ENCODE results near the gene CORO7.
"Not testable (repeated sequence)": the region's sequence is repeated elsewhere in the genome, so short reads cannot be mapped to it uniquely, and the experiment has no call there.

CORO7 gene

DNA sequence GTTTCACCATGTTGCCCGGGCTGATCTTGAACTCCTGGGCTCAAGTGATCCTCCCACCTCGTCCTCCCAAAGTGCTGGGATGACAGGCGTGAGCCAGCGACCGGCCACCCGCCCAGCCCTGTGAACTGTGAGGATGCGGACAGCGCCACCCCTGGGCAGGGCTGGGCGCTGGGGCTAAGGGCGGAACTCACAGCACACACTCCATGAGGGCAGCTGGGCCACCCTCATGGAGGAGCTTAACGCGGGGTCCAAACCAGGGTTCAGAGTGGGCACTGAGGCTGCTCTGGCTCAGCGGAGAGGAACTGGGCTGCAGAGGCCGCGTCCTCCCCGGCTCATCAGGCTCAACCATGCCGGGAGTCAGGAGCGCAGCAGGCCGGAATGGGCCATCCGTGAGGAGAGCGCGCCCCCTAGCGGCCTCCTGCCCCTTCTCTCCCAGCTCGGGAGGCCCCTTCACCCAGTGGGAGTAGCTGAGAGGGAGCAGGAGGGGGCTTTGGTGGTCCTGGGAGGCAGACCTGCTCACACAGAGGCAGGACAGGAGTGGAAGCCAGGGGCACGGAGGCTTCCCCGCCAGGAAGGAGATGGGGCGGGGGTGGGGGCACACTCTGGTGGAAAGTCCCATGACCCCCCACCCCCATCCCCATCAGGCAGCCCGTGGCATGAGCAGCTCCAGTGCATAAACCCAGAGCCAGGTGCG lies 13.8 kb downstream of the CORO7 start:
- peak; percentile 72 for DNase-seq (ENCODE audit: low read depth)
- TF ChIP-seq, protein P1, sequence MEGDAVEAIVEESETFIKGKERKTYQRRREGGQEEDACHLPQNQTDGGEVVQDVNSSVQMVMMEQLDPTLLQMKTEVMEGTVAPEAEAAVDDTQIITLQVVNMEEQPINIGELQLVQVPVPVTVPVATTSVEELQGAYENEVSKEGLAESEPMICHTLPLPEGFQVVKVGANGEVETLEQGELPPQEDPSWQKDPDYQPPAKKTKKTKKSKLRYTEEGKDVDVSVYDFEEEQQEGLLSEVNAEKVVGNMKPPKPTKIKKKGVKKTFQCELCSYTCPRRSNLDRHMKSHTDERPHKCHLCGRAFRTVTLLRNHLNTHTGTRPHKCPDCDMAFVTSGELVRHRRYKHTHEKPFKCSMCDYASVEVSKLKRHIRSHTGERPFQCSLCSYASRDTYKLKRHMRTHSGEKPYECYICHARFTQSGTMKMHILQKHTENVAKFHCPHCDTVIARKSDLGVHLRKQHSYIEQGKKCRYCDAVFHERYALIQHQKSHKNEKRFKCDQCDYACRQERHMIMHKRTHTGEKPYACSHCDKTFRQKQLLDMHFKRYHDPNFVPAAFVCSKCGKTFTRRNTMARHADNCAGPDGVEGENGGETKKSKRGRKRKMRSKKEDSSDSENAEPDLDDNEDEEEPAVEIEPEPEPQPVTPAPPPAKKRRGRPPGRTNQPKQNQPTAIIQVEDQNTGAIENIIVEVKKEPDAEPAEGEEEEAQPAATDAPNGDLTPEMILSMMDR (IDR thresholded peaks at IDR 0.05; ENCODE audit: low read depth, low read length), result peak; percentile 74
- TF ChIP-seq, protein P2, sequence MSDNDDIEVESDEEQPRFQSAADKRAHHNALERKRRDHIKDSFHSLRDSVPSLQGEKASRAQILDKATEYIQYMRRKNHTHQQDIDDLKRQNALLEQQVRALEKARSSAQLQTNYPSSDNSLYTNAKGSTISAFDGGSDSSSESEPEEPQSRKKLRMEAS (IDR thresholded peaks at IDR 0.05; ENCODE audit: low read depth, low read length), result no peak
- no peak for TF ChIP-seq MYC (IDR thresholded peaks at IDR 0.05; ENCODE audit: low read depth, low read length)
- TF ChIP-seq POLR2A (IDR thresholded peaks at IDR 0.05; ENCODE audit: extremely low read depth, insufficient read length), result no peak
- H3K4me3 ChIP-seq (ENCODE audit: low read depth, low read length), result no peak overlapping the region

DNA sequence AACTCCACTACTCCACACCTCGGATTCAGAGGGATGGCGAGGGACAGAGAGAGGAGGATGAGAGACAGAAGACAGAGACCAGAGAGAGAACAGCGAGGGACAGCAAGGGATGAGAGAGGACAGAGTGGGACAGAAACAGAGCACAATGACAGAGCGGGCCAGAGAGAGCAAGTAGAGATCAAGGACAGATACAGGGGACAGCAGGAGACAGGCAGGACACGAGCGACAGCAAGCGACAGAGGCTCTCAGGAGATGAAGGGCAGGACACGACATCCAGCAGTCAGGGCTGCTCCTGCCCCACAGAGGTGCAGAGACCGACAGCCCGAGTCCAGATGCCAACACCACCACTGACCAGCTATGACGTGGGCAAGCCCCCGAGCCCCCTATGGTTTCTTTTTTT lies 14.9 kb downstream of the CORO7 start:
- TF ChIP-seq MYC (IDR thresholded peaks at IDR 0.05; ENCODE audit: low read depth, low read length) (no peak), POLR2A (IDR thresholded peaks at IDR 0.05; ENCODE audit: extremely low read depth, insufficient read length) (no peak)
- TF ChIP-seq, protein P1 (IDR thresholded peaks at IDR 0.05; ENCODE audit: low read depth, low read length), result no peak
- TF ChIP-seq, protein P2 (IDR thresholded peaks at IDR 0.05; ENCODE audit: low read depth, low read length), result no peak
- H3K4me3 ChIP-seq (ENCODE audit: low read depth, low read length), result no peak overlapping the region
- DNase-seq (ENCODE audit: low read depth), result no peak

DNA sequence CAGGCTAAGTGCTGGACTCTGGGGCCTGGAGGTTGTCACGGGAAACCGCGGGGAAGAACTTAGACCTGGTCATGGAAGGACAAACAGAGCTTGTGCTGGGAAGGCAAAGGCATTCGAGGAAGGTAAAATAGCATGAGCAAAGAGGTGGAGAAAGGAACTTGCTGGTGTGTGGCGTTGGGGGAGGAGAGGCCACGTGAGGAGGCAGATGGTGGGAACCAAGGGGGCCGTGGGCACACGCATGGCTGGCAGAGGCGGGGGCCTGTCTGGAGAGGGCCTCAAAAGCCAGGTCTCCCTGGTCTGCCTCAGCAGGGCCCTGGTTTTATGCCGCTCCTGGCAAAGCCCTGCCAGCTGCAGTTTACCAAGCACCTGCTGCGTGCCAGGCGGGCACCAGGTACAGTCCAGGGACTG lies 15.3 kb downstream of the CORO7 start:
- TF ChIP-seq POLR2A (IDR thresholded peaks at IDR 0.05; ENCODE audit: extremely low read depth, insufficient read length) (no peak), MYC (IDR thresholded peaks at IDR 0.05; ENCODE audit: low read depth, low read length) (no peak)
- TF ChIP-seq, protein P2 (IDR thresholded peaks at IDR 0.05; ENCODE audit: low read depth, low read length), result no peak
- TF ChIP-seq, protein P1 (IDR thresholded peaks at IDR 0.05; ENCODE audit: low read depth, low read length), result no peak
- no peak for DNase-seq (ENCODE audit: low read depth)
- H3K4me3 ChIP-seq (ENCODE audit: low read depth, low read length), result no peak overlapping the region

DNA sequence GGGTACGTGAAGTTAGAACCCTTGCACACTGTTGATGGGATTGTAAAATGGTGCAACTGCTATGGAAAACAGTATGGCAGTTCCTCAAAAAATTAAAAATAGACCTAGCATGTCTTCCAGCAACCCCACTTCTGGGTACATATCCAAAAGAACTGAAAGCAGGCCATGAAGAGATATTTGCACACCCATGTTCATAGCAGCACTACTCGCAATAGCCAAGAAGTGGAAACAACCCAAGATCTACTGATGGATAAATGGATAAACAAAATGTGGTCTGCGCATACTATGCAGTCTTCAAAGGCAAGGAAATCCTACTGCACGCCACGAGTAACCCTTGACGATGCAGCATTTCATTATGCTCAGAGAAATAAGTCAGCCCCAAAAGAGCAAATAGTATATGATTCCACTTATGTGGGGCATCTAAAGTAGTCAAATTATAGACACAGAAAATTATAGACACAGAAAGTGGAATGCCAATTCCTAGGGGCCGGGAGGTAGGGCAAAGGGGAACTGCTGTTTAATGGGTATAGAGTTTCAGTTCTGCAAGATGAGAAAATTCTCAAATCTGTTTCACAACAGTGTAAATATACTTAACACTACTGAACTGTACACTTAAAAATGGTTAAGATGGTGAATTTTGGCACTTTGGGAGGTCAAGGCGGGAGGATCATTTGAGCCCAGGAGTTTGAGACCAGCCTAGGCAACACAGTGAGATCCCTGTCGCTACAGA lies 17.2 kb downstream of the CORO7 start:
- no peak for DNase-seq (ENCODE audit: low read depth)
- TF ChIP-seq, protein P1 (IDR thresholded peaks at IDR 0.05; ENCODE audit: low read depth, low read length), result no peak
- TF ChIP-seq MYC (IDR thresholded peaks at IDR 0.05; ENCODE audit: low read depth, low read length), result no peak
- TF ChIP-seq, protein P2 (IDR thresholded peaks at IDR 0.05; ENCODE audit: low read depth, low read length), result no peak
- TF ChIP-seq POLR2A (IDR thresholded peaks at IDR 0.05; ENCODE audit: extremely low read depth, insufficient read length), result no peak
- H3K4me3 ChIP-seq (ENCODE audit: low read depth, low read length), result no peak overlapping the region

DNA sequence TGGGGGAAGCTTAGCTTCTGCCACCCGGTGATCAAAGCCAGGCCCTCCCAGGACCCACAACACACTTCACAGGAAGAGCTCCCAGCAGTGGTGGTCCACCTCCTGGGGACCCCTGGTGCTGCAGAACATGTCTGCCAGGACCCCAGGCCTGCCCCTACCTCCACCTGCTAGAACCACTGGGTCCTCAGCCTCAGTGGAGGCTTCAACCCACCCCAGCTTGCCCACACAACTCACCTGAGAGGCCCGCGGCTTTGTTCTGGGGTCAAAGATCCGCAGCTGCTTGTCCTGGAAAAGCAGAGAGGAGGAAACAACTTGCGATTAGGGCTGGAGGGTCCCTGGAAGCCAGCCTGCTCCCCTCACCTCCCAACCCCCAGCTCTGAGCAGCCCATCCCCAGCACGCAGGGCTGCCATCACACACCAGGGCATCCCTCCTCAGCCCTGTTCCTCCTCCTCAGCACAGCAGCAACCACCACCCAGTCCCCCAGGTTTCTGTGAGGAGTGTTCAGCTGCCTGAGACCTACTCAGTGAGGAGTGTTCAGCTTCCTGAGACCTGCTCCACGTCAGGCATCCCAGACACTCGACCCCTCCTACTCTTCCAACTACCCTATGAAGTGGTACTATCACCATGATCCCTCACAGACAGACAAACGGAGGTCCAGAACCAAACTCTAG lies 21.2 kb downstream of the CORO7 start:
- H3K4me3 ChIP-seq (ENCODE audit: low read depth, low read length), result no peak overlapping the region
- TF ChIP-seq MYC (IDR thresholded peaks at IDR 0.05; ENCODE audit: low read depth, low read length) (no peak), POLR2A (IDR thresholded peaks at IDR 0.05; ENCODE audit: extremely low read depth, insufficient read length) (no peak)
- TF ChIP-seq, protein P2 (IDR thresholded peaks at IDR 0.05; ENCODE audit: low read depth, low read length), result no peak
- TF ChIP-seq, protein P1 (IDR thresholded peaks at IDR 0.05; ENCODE audit: low read depth, low read length), result no peak
- no peak for DNase-seq (ENCODE audit: low read depth)

DNA sequence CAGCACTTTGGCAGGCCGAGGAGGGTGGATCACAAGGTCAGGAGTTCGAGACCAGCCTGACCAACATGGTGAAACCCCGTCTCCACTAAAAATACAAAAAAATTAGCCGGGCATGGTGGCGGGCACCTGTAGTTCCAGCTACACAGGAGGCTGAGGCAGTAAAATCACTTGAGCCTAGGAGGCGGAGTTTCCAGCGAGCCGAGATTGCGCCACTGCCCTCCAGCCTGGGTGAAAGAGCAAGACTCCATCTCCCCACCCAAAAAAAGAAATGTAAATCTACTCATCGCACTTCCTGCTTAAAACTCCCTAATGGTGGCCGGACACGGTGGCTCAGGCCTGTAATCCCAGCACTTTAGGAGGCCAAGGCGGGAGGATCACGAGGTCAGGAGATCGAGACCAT lies 22.5 kb downstream of the CORO7 start:
- not testable (repeated sequence) for H3K4me3 ChIP-seq (ENCODE audit: low read depth, low read length); DNase-seq (ENCODE audit: low read depth)

Measured in NB4 (cell line).